ENCODE results near the gene R3HDM4. TPM values are rescaled to one million over a fixed set of nuclear protein-coding genes. Genes with fewer than 3 reads are reported as not detected.

Gene R3HDM4
- total RNA-seq, 1 donor, result 122 TPM

GRCh38 chr19:932648-933552, 19.9 kb upstream of the R3HDM4 start:
- peak in 1 of 3 donors; percentile 82 for DNase-seq (ENCODE audit: low read depth in 2 of 3, low spot score in 2 of 3)

DNA sequence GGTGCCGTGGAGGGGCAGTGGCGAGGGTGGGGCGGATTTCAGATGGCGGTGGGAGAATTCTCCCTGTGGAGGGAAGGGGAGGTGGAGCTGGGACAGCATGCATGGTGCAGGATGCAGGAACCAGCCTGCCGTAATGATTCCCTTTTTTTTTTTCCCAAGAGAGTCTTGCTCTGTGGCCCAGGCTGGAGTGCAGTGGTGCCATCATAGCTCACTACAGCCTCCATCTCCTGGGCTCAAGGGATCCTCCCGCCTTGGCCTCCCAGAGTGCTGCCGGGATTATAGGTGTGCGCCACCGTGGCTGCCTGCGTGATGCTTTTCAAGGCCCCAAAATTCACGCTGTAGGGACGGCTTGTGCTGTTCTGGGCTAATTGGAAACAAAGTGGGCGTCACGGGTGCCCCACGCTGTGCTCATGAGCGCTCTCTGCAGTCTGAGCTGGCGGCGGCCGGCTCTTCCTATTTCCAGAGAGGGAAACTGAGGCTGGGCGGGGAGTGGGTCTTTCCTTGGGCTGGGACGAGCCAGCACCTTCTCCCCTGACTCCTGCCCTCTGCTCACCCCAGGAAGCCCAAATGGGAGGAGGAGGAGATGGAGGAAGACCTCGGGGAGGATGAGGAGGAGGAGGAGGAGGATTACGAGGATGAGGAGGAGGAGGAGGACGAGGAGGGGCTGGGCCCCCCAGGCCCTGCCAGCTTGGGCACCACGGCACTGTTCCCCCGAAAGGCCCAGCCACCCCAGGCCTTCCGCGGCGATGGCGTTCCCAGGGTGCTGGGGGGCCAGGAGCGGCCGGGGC, 19.0 kb upstream of the R3HDM4 start:
- DNase-seq (ENCODE audit: low read depth in 2 of 3, low spot score in 2 of 3), result no peak

- no peak for DNase-seq (ENCODE audit: low read depth in 2 of 3, low spot score in 2 of 3)
Observed at GRCh38 chr19:929891-930258, 16.9 kb upstream of the R3HDM4 start.

GRCh38 chr19:929203-929890, 16.3 kb upstream of the R3HDM4 start:
- no peak for DNase-seq (ENCODE audit: low read depth in 2 of 3, low spot score in 2 of 3)

DNA sequence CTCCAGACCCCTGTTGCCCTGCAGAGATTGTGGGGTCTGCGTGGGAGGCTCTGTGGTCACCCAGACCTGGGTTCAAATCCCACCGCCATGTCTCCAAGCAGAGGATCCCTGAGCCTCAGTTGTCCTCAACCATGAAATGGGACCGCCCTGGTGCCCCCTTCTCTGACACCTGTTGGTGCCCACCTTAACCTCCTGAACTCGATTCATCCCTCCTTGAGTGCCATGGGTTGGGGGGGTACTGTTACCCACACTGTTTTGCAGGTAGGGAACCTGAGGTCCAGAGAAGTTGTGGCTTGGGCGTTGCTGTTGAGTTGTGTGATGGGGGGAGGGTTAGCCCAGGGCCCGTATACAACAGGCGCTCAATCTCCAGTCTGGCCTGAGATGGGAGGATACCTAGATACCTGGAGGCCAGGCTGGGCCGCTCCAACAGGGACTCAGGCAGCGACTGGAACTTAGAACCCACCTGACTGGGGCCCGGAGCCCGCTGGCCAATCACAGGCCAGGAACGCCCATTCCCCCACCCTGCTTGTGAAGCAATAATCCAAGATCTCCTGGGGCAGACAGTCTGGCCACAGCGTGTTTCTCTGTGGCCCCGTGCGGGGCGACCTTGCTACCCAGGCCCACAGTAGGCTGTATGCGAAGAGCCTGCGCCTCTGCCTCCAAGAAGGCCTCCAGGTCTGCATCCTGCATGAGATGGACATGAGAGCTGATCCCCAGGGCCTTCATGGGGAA, 15.6 kb upstream of the R3HDM4 start:
- no peak for DNase-seq (ENCODE audit: low read depth in 2 of 3, low spot score in 2 of 3)

GRCh38 chr19:927780-928401, 14.9 kb upstream of the R3HDM4 start:
- no peak for DNase-seq (ENCODE audit: low read depth in 2 of 3, low spot score in 2 of 3)

DNA sequence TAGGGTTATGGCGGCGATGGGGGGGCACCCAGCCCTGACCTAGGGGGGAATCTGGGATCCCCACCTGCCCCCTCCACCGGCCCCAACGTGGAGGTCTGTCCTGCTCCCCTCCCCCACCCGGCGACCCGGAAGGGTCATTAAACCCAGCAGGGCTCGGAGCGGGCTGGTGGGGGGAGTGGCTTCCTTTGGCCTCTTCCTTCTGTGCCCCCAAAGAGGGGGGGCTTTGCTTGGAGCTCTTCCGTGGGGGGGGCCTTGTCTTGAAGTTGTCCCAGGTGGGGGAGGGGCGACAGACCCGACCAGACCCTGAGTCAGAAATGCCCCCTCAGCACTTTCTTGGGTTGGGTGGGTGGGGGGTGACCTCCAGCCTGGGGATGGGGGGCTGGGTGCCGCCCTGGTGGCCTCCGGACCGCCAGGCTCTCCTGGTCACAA, 14.3 kb upstream of the R3HDM4 start:
- no peak for DNase-seq (ENCODE audit: low read depth in 2 of 3, low spot score in 2 of 3)

GRCh38 chr19:926589-927350, 13.8 kb upstream of the R3HDM4 start:
- peak in 1 of 3 donors; percentile 45 for DNase-seq (ENCODE audit: low read depth in 2 of 3, low spot score in 2 of 3)

- DNase-seq (ENCODE audit: low read depth in 2 of 3, low spot score in 2 of 3), result no peak
Observed at GRCh38 chr19:926323-926588, 13.2 kb upstream of the R3HDM4 start.

DNA sequence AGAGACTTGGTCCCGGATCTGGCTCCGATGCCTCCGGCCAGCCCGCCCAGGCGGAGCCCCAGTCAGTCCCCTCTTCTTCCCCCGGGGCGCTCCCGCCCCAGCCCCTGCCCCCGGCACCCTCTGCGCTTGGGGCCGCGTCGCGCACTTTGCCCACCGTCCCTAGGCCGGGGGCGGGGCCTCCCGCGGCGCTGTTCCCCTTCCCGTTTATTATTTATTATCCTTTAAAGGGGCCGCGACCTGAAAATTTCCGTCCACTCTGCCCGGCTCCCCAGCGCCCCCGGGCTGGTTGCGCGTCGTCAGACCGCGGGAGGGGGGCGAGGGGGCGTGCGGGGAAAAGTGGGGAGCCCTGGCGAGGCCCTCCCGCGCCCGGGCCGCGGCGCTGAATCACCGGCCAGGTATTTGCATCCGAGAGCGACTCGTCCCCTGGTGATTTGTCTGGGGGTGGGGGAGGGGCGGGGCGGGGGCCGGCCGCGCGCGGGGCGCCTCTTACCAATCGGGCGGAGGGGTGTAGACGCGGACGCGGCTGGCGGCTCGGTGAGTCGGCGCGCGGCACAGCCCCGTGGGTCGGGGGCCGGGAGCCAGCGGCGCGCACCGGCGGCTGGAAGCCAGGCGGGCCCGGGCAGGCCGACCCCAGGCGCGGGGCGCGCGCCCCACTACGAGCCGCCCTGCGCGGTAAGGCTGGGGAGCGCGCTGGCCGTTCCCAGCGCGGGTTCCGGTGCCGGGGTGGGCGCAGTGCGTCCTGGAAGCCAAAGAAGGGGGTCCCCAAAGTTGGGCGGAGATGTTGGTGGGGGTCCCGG, 12.7 kb upstream of the R3HDM4 start, which contains the start of gene ARID3A:
Gene ARID3A (plus strand): TSS at position 510 of the 797 bp plus-strand sequence. CDS start 3,494 bp downstream, outside the sequence.
- peak in 2 of 3 donors; percentile 83 to 86 for DNase-seq (ENCODE audit: low read depth in 2 of 3, low spot score in 2 of 3)

- DNase-seq (ENCODE audit: low read depth in 2 of 3, low spot score in 2 of 3), result no peak
Observed at GRCh38 chr19:925087-925525, 12.1 kb upstream of the R3HDM4 start.

GRCh38 chr19:924553-925086, 11.6 kb upstream of the R3HDM4 start:
- no peak for DNase-seq (ENCODE audit: low read depth in 2 of 3, low spot score in 2 of 3)

DNA sequence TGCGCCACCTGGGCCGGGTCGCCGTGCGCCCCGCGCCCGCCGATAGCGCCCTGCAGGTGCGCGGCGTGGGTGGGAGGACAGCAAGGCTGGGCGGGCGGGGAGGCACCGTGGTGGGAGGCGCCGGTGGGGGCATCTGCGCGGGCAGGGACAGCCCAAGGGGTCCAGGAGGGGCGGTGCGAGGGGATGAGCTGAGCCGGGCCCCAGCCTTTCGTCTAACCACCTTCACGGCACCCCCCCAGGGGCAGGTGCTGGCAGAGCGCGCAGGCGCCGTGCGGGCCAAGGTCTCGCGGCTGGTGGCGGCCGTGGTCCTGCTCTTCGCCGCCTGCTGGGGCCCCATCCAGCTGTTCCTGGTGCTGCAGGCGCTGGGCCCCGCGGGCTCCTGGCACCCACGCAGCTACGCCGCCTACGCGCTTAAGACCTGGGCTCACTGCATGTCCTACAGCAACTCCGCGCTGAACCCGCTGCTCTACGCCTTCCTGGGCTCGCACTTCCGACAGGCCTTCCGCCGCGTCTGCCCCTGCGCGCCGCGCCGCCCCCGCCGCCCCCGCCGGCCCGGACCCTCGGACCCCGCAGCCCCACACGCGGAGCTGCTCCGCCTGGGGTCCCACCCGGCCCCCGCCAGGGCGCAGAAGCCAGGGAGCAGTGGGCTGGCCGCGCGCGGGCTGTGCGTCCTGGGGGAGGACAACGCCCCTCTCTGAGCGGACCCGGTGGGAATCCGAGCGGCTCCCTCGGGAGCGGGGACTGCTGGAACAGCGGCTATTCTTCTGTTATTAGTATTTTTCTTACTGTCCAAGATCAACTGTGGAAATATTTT, 7.2 kb upstream of the R3HDM4 start:
- DNase-seq (ENCODE audit: low read depth in 2 of 3, low spot score in 2 of 3), result peak in 1 of 3 donors; percentile 56

DNA sequence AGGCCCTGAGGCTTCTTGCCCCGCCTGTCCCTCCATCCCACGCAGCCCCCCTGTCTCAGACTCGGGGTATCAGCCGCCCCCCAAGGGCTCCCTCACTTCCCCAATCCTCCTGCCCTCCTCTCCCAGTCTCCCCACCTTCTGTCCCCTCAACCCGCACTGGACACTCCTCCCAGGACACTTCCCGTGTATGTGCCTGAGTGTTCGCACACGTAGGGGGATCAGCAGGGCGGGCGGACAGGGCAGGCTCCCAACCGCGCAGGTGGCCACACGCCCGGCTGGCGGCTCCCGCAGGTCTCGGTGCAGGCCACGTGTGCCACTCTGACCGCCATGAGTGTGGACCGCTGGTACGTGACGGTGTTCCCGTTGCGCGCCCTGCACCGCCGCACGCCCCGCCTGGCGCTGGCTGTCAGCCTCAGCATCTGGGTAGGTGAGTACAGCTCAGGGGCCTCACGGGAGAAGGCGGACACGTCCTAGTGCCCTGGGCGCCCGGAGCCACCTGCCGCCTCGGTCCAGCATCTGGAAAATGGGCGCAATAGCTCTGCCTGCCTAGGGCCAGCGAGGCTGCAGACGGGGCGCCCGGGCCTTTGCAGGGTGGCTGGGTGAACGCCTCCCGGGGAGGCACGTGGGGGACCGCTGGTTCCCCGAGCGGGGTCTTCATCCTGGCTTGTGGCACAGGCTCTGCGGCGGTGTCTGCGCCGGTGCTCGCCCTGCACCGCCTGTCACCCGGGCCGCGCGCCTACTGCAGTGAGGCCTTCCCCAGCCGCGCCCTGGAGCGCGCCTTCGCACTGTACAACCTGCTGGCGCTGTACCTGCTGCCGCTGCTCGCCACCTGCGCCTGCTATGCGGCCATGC, 6.4 kb upstream of the R3HDM4 start:
- no peak for DNase-seq (ENCODE audit: low read depth in 2 of 3, low spot score in 2 of 3)

- DNase-seq (ENCODE audit: low read depth in 2 of 3, low spot score in 2 of 3), result no peak
Observed at GRCh38 chr19:918481-919198, 5.6 kb upstream of the R3HDM4 start.

- DNase-seq (ENCODE audit: low read depth in 2 of 3, low spot score in 2 of 3), result no peak
Observed at GRCh38 chr19:918152-918437, 5.1 kb upstream of the R3HDM4 start.
